H1 (cell line): Measurements from ENCODE around the gene PCDH18. TPM values are rescaled to one million over a fixed set of nuclear protein-coding genes. Genes with fewer than 3 reads are reported as not detected.

Source experiments
- CTCF ChIA-PET: fragments of 300-600 bp; sonication (Branson Sonifier 250); formaldehyde crosslinking; loops from one replicate; lab custom pipeline; 2021; ENCODE audit not compliant: partially characterized antibody; lab: Charles Lee
- POLR2A ChIA-PET: fragments of 300-600 bp; sonication (Branson Sonifier 250); formaldehyde crosslinking; loops from one replicate; lab custom pipeline; 2021; ENCODE audit warnings: inconsistent platforms; ENCODE audit not compliant: partially characterized antibody; lab: Charles Lee
- DNase-seq, 2 experiments: peaks; one replicate each; pipeline versions ENCODE4 v3.0.0 to v3.0.0-alpha.2; 2010 to 2022; ENCODE audit warnings: low spot score in 2 of 2, low read depth in 1 of 2, mixed read lengths in 1 of 2
- FAIRE-seq: peaks from 2 replicates; lab custom pipeline; 2011; peaks lifted over from hg19 to GRCh38; lab: Jason Lieb, UNC
- H2AFZ ChIP-seq: 2 replicates; pipeline ENCODE4 v1.8.1; 2012; ENCODE audit warnings: low read length, inconsistent platforms
- H2AK5ac ChIP-seq: 2 replicates; pipeline ENCODE4 v1.6.1; 2013; ENCODE audit warnings: low read depth, low read length
- H2BK120ac ChIP-seq: replicated peaks from 2 replicates; pipeline ENCODE3; 2013; ENCODE audit warnings: low read depth, low read length, inconsistent platforms
- H2BK12ac ChIP-seq: 2 replicates; pipeline ENCODE4 v1.6.1; 2013; ENCODE audit warnings: low read depth, low read length
- H2BK15ac ChIP-seq: 2 replicates; pipeline ENCODE4 v1.6.1; 2013; ENCODE audit warnings: low read length
- H2BK20ac ChIP-seq: 2 replicates; pipeline ENCODE4 v1.6.1; 2013; ENCODE audit warnings: low read length
- H2BK5ac ChIP-seq: 2 replicates; pipeline ENCODE4 v1.6.1; 2013; ENCODE audit warnings: low read depth, low read length
- H3K14ac ChIP-seq: 2 replicates; pipeline ENCODE4 v1.6.1; 2013; ENCODE audit warnings: inconsistent platforms; ENCODE audit not compliant: insufficient read length
- H3K18ac ChIP-seq: 2 replicates; pipeline ENCODE4 v1.6.1; 2013; ENCODE audit warnings: low read length; ENCODE audit errors: extremely low read depth
- H3K23ac ChIP-seq: 2 replicates; pipeline ENCODE4 v1.6.1; 2013; ENCODE audit warnings: inconsistent platforms; ENCODE audit not compliant: insufficient read length
- H3K23me2 ChIP-seq: 2 replicates; pipeline ENCODE4 v1.6.1; 2013; ENCODE audit warnings: low read depth, low read length
- H3K27ac ChIP-seq: 2 replicates; pipeline ENCODE4 v1.6.1; 2011; ENCODE audit warnings: low read depth, low read length, inconsistent platforms
- H3K27me3 ChIP-seq, 4 experiments: replicated peaks in 1 of 4; 1 replicate in 1 of 4; 2 replicates in 3 of 4; pipeline versions ENCODE4 v1.6.1 to v1.8.1; 2011 to 2013; ENCODE audit warnings: low read length in 3 of 4, mild to moderate bottlenecking in 3 of 4, inconsistent platforms in 2 of 4, mixed read lengths in 2 of 4, moderate library complexity in 1 of 4; ENCODE audit not compliant: control insufficient read depth in 3 of 4, insufficient read depth in 3 of 4; ENCODE audit errors: extremely low read depth in 1 of 4
- H3K36me3 ChIP-seq, 4 experiments: 2 replicates each; pipeline versions ENCODE4 v1.6.1 to v1.8.1; 2011 to 2013; ENCODE audit warnings: mild to moderate bottlenecking in 4 of 4, low read length in 3 of 4, moderate library complexity in 2 of 4, control low read depth in 1 of 4, inconsistent platforms in 1 of 4; ENCODE audit not compliant: insufficient read depth in 4 of 4, control insufficient read depth in 2 of 4
- H3K4ac ChIP-seq: replicated peaks from 2 replicates; pipeline ENCODE3; 2013; ENCODE audit warnings: low read length, low read depth, mixed read lengths, inconsistent platforms; ENCODE audit not compliant: insufficient read length
- H3K4me1 ChIP-seq, 4 experiments: replicated peaks in 1 of 4; 1 replicate in 1 of 4; 2 replicates in 3 of 4; pipeline versions ENCODE4 v1.6.1 to v1.8.1; 2011 to 2013; ENCODE audit warnings: low read length in 3 of 4, inconsistent platforms in 2 of 4, mixed read lengths in 1 of 4; ENCODE audit not compliant: insufficient read depth in 4 of 4, control insufficient read depth in 3 of 4
- H3K4me2 ChIP-seq, 2 experiments: 2 replicates each; pipeline versions ENCODE4 v1.6.1 to v1.8.1; 2011 to 2013; ENCODE audit warnings: low read depth in 2 of 2, low read length in 2 of 2, control low read depth in 1 of 2, inconsistent platforms in 1 of 2, mild to moderate bottlenecking in 1 of 2; ENCODE audit not compliant: insufficient read depth in 1 of 2
- H3K4me3 ChIP-seq, 4 experiments: fragments of 200-600, 300-600 bp in 1 of 4; sonication (generic), shearing (Covaris generic), sonication (Bioruptor Twin) in 1 of 4; 2 replicates each; pipeline versions ENCODE4 v1.5.1 to v1.8.1; 2011 to 2016; ENCODE audit warnings: low read length in 4 of 4, low read depth in 3 of 4, control low read depth in 2 of 4, inconsistent platforms in 2 of 4, mild to moderate bottlenecking in 2 of 4, mixed read lengths in 1 of 4, moderate library complexity in 1 of 4; ENCODE audit not compliant: insufficient read depth in 2 of 4; ENCODE audit errors: extremely low read depth in 1 of 4
- H3K56ac ChIP-seq: replicated peaks from 2 replicates; pipeline ENCODE3; 2013; ENCODE audit warnings: low read depth, mild to moderate bottlenecking, mixed read lengths, low read length, inconsistent platforms; ENCODE audit not compliant: insufficient read length
- H3K79me1 ChIP-seq: 2 replicates; pipeline ENCODE4 v1.6.1; 2013; ENCODE audit warnings: low read depth, low read length, control low read depth
- H3K79me2 ChIP-seq, 2 experiments: 2 replicates each; pipeline versions ENCODE4 v1.6.1 to v1.8.1; 2012 to 2013; ENCODE audit warnings: low read length in 2 of 2, mild to moderate bottlenecking in 2 of 2, inconsistent platforms in 1 of 2; ENCODE audit not compliant: insufficient read depth in 2 of 2, control insufficient read depth in 1 of 2
- H3K9ac ChIP-seq, 4 experiments: replicated peaks in 1 of 4; 1 replicate in 1 of 4; 2 replicates in 3 of 4; pipeline versions ENCODE4 v1.6.1 to v1.8.1; 2011 to 2013; ENCODE audit warnings: low read depth in 3 of 4, low read length in 3 of 4, control low read depth in 2 of 4, mild to moderate bottlenecking in 2 of 4, moderate library complexity in 2 of 4, inconsistent platforms in 1 of 4; ENCODE audit errors: extremely low read depth in 1 of 4
- H3K9me3 ChIP-seq, 2 experiments: 2 replicates each; pipeline versions ENCODE4 v1.6.1 to v1.8.1; 2012 to 2013; ENCODE audit warnings: mild to moderate bottlenecking in 2 of 2, moderate library complexity in 2 of 2, control low read depth in 1 of 2, inconsistent platforms in 1 of 2, low read depth in 1 of 2, low read length in 1 of 2, mixed read lengths in 1 of 2; ENCODE audit not compliant: insufficient read depth in 2 of 2
- H4K20me1 ChIP-seq, 2 experiments: replicated peaks in 1 of 2; 2 replicates each; pipeline versions ENCODE3 to v1.8.1; 2011 to 2013; ENCODE audit warnings: inconsistent platforms in 2 of 2, low read length in 2 of 2, mild to moderate bottlenecking in 1 of 2; ENCODE audit not compliant: insufficient read depth in 2 of 2, control insufficient read depth in 1 of 2
- H4K5ac ChIP-seq: 2 replicates; pipeline ENCODE4 v1.6.1; 2013; ENCODE audit warnings: low read length, low read depth, mixed read lengths, inconsistent platforms; ENCODE audit not compliant: insufficient read length
- H4K8ac ChIP-seq: 2 replicates; pipeline ENCODE4 v1.8.0; 2013; ENCODE audit warnings: mild to moderate bottlenecking, moderate library complexity, low read length, inconsistent platforms; ENCODE audit not compliant: insufficient read depth; ENCODE audit errors: extremely low read depth
- H4K91ac ChIP-seq: replicated peaks from 2 replicates; pipeline ENCODE3; 2013; ENCODE audit warnings: low read length, mixed read lengths, inconsistent platforms; ENCODE audit not compliant: insufficient read length
- CBX5 ChIP-seq: fragments of 300-800, 300-1000 bp; sonication (generic); IDR thresholded peaks from 2 replicates; pipeline ENCODE4 v1.7.1; 2016; ENCODE audit warnings: antibody characterized with exemption, low read length, low read depth
- CHD2 ChIP-seq: IDR thresholded peaks from 2 replicates; pipeline ENCODE4 v1.6.1; 2012; ENCODE audit warnings: low read length, improper control_type of control experiment
- E2F6 ChIP-seq: IDR thresholded peaks from 2 replicates; pipeline ENCODE4 v1.6.1; 2012; ENCODE audit warnings: inconsistent platforms
- EP300 ChIP-seq, 2 experiments: IDR thresholded peaks; 1 replicate in 1 of 2; 2 replicates in 1 of 2; pipeline ENCODE4 v1.6.1; 2011 to 2012; ENCODE audit warnings: low read depth in 2 of 2, low read length in 2 of 2, mild to moderate bottlenecking in 2 of 2, borderline replicate concordance in 1 of 2, inconsistent platforms in 1 of 2, moderate library complexity in 1 of 2
- NANOG ChIP-seq: IDR thresholded peaks from 2 replicates; pipeline ENCODE4 v1.6.1; 2011; ENCODE audit warnings: low read length, low read depth, mild to moderate bottlenecking, inconsistent platforms; ENCODE audit not compliant: insufficient read depth, poor library complexity, severe bottlenecking
- NRF1 ChIP-seq: IDR thresholded peaks from 2 replicates; pipeline ENCODE4 v1.6.1; 2011; ENCODE audit warnings: mild to moderate bottlenecking, low read depth, low read length, improper control_type of control experiment
- RAD21 ChIP-seq, 2 experiments: IDR thresholded peaks in 1 of 2; conservative IDR thresholded peaks in 1 of 2; 2 replicates each; pipeline ENCODE4 v1.6.1; 2011; ENCODE audit warnings: low read depth in 2 of 2, low read length in 2 of 2, improper control_type of control experiment in 1 of 2, inconsistent platforms in 1 of 2, mild to moderate bottlenecking in 1 of 2, moderate library complexity in 1 of 2
- SIN3A ChIP-seq, 2 experiments: IDR thresholded peaks in 1 of 2; conservative IDR thresholded peaks in 1 of 2; 2 replicates each; pipeline ENCODE4 v1.6.1; 2011 to 2012; ENCODE audit warnings: low read length in 2 of 2, improper control_type of control experiment in 1 of 2, low read depth in 1 of 2, mild to moderate bottlenecking in 1 of 2
- SIX5 ChIP-seq: IDR thresholded peaks from 2 replicates; pipeline ENCODE4 v1.6.1; 2011; ENCODE audit warnings: mild to moderate bottlenecking, low read depth, low read length
- USF2 ChIP-seq: IDR thresholded peaks from 2 replicates; pipeline ENCODE4 v1.6.1; 2011; ENCODE audit warnings: low read length, improper control_type of control experiment
- YY1 ChIP-seq: IDR thresholded peaks from 2 replicates; pipeline ENCODE4 v1.6.1; 2011; ENCODE audit warnings: low read depth, mild to moderate bottlenecking, low read length
- WGBS, 2 experiments: shearing (Covaris generic) in 1 of 2; methylation state at CpG; one replicate each; pipeline versions ENCODE4 v1.1.6 to v1.1.7; 2013 to 2015; ENCODE audit warnings: low lambda C conversion rate in 2 of 2, mixed read lengths in 2 of 2, inconsistent platforms in 1 of 2, low coverage in 1 of 2, missing lambda C conversion rate in 1 of 2; ENCODE audit not compliant: insufficient replicate concordance in 2 of 2, insufficient coverage in 1 of 2, insufficient read length in 1 of 2; ENCODE audit errors: extremely low coverage in 1 of 2, missing lambda C conversion rate in 1 of 2; 5-methylcytosine and 5-hydroxymethylcytosine counted together
- polyA plus RNA-seq, 7 experiments: library from polyadenylated mRNA; depleted of rRNA in 3 of 7; stranded (reverse) in 5 of 7; unstranded in 2 of 7; fragments of >200 nt in 5 of 7; fragments of 200-250 nt in 2 of 7; gene quantifications; 1 replicate in 5 of 7; 2 replicates in 1 of 7; 4 replicates in 1 of 7; pipeline versions ENCODE4 v1.2.1 to v1.2.3, GENCODE V29; 2011 to 2013; ENCODE audit warnings: missing spikeins in 2 of 7, mixed read lengths in 2 of 7
- total RNA-seq: library from RNA; stranded (reverse); fragmentation: NEBNext Ultra II Directional; extraction: Animal tissue kit (Norgen Biotek cat#: 25700); gene quantifications from 2 replicates; pipeline ENCODE4 v1.2.1, GENCODE V29; 2021

Gene PCDH18
- total and polyA plus RNA-seq, 2 of the 8 experiments (the other 6 are each of a cell fraction or from before 2014, with no cell fraction given) = 28.8 to 41.8 TPM

GRCh38 chr4:137541181-137541580 is 8.9 kb upstream of the PCDH18 start:
- Histone ChIP-seq H4K5ac (no peak overlapping the region), H3K14ac (no peak overlapping the region), H3K79me1 (no peaks in the 10 kb centered on the region), H4K91ac (no peak overlapping the region), H3K4me3 (no peak overlapping the region), H2BK120ac (no peak overlapping the region), H3K18ac (no peak overlapping the region), H2BK12ac (no peak overlapping the region), H4K20me1 (no peaks in the 10 kb centered on the region), H3K36me3 (no peaks in the 10 kb centered on the region; a peak in 1 of 8 replicates), H2BK15ac (no peak overlapping the region), H3K4me1 (peaks cover 2 to 23% (median 14%) of the 10 kb centered on the region in 4 experiments; a peak in 5 of 7 replicates), H2BK20ac (no peak overlapping the region), H3K23ac (no peak overlapping the region), H2AFZ (no peak overlapping the region), H3K27ac (no peak overlapping the region), H3K79me2 (no peaks in the 10 kb centered on the region), H3K56ac (no peak overlapping the region), H3K9me3 (no peaks in the 10 kb centered on the region), H2BK5ac (no peak overlapping the region), H3K27me3 (peaks cover 0 to 3% (median 0%) of the 10 kb centered on the region in 4 experiments; a peak in 2 of 7 replicates), H4K8ac (no peak overlapping the region), H3K9ac (no peak overlapping the region), H2AK5ac (no peak overlapping the region), H3K4ac (no peak overlapping the region), H3K4me2 (no peak overlapping the region), H3K23me2 (peaks cover 3% of the 10 kb centered on the region; the same call in 1 of the 2 replicates)
- ChIA-PET CTCF (interaction anchor here (0.7 to 1.6 kb wide), 2 partner anchors 9 to 69 kb away, joined by 3 read pairs; partner anchors contain the start of gene PCDH18), POLR2A (no interaction called here)
- 52% methylated on average over 3 of the region's 3 CpGs; no CpG with 5 or more reads in 1 of the 2 experiments for WGBS, 2 experiments
- no peak for FAIRE-seq
- DNase-seq = no peak
- TF ChIP-seq YY1 (no peak), NANOG (no peak), EP300 (IDR thresholded peaks at IDR 0.05; ENCODE audit: borderline replicate concordance in 1 of 2, low read depth in 2 of 2, low read length in 2 of 2) (no peak), RAD21 (IDR thresholded peaks at IDR 0.05 in 1 of 2, conservative IDR thresholded peaks at IDR 0.05 in 1 of 2; ENCODE audit: low read depth in 2 of 2, low read length in 2 of 2) (no peak), SIX5 (no peak), SIN3A (conservative IDR thresholded peaks at IDR 0.05 in 1 of 2, IDR thresholded peaks at IDR 0.05 in 1 of 2; ENCODE audit: low read depth in 1 of 2, low read length in 2 of 2) (no peak), E2F6 (no peak), USF2 (no peak), NRF1 (no peak), CHD2 (no peak), CBX5 (no peak)
